NCI-H1105 (cell line): ENCODE data around the gene CGREF1.

Source experiments
- DNase-seq: peaks from one replicate; lab custom pipeline; 2025; lab: John Stamatoyannopoulos, UW

The CGREF1 gene, protein sequence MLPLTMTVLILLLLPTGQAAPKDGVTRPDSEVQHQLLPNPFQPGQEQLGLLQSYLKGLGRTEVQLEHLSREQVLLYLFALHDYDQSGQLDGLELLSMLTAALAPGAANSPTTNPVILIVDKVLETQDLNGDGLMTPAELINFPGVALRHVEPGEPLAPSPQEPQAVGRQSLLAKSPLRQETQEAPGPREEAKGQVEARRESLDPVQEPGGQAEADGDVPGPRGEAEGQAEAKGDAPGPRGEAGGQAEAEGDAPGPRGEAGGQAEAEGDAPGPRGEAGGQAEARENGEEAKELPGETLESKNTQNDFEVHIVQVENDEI

DNA sequence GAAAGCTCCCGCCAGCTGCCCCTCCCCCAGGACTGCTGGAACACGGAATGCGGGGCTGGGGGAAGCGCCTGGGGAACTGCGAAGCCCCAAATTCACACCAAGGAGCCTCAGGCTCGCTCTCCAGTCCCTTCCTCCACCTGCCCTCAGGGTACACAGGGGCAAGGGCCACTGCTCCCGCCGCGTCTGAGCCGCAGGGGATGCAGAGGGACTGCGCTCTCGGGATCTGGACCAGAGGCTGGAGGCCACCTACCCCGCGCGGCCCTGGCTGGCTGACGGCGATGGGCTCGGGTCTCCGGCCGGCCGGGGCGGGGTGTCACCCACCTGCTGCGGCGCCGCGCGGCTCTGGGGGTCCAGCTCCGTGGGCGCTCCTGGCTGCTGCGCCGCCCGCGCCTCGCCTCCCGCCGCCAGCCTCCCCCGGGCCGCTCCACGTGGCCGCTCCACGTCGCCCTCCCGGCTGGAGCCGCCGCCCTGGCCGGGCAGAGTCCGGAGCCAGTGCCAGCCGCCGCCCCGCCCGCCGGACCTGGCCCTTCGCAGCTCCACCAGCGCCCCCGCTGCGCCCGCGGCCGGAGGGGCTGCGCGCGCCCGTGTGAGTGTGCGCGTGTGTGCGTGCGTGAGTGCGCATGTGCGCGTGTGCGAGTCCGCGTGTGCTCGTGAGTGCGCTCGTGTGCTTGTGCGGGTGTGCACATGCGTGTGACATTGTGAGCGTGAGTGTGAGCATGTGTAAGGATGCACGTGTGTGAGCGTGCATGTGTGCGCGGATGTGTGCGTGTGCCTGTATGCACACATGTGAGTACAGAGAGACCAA, at the start of gene CGREF1:
TSS of gene CGREF1 (minus strand) at position 604 of the 805 bp plus-strand sequence. CDS start 14,762 bp downstream, outside the sequence.
- DNase-seq = no peak

DNA sequence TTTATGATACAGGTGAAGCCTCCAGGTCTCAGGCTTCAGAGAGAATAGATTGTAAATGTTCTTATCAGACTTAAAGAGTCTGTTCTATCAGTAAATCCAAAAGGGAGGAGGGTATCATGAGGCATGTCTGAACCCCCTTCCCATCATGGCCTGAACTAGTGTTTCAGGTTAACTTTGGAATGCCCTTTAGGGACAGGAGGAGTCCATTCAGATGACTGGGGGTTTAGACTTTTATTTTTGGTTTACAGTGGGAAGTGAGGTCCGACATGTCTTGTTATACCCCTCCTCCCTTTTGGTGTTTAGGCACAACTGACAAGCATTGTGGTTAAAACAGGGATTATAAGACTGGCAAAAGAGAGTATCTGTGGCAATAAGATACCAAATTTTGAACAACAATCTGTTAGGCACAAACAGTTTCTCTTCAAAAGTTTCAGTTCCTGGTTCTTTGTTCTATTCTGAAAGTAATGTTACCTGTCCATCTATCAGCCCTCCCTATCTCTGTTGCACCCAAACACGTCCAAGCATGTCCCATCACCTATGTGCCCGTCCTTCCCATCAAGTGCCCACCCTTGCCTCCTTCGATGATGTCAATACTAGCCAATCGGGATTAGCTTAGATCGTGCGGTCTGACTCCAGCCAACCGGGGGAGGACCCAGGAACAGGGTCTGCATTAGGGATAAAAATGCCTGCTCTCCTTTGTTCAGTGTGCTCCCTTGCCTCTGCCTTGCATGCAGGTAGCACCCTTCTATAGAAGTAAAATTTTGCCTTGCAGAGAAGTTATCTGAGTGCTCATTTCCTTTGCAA, 46.2 kb upstream of the CGREF1 start:
- no peak for DNase-seq

DNA sequence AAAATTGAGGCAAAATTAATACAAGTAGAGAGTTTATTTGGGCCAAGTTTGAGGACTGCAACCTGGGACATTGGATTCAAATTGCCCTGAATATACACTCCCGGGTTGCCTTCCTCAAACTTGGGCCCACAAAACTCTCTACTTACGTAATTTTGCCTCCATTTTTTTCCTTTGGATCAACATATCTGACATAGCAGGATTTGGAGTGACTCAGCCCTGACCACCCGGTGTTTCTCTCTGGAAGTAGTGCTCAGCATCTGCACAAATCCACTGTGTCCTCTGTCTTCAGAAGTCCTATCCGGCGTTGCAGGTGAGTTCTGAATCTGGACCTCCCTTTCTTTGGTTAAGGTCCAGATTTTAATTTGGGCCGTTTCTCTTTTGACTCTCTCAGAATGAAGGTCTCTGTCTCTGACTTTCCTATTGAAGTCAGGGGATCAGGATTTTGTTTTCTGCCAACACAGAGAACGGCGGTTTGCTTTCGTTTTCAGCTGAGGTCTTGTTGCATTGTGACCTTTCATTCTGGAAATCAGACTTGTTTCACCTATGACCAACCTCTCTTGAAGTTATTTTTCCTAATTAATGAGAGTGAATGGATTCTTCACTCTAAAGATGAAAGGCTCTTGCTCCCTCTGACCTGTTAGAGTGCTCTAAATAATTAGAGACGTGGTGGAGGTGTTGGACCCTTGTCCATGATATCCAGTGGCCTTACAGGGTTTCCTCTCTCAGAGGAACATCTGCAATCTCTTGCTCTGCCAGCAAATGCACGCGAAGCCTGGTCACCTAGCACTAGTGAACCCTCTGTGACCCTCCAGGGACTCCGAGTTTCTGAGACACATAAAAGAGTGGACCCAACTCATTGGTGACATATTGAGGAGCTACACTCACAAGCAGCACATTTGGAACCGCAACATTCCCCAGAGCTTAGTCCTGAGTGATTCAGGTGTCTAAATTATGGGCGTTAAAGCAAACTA, 43.5 kb upstream of the CGREF1 start:
- DNase-seq = no peak

DNA sequence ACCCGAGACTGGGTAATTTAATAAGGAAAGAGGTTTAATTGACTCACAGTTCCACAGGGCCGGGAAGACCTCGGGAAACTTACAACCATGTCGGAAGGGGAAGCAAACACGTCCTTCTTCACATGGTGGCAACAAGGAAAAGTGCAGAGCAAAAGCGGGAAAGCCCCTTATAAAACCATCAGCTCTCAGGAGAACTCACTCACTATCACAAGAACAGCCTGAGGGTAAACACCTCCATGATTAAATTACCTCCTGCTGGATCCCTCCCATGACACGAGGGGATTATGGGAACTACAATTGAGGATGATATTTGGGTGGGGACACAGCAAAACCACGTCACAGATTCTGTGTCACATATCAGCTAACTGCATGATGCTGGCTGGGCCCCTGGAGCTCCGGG, 41.3 kb upstream of the CGREF1 start:
- no peak for DNase-seq

DNA sequence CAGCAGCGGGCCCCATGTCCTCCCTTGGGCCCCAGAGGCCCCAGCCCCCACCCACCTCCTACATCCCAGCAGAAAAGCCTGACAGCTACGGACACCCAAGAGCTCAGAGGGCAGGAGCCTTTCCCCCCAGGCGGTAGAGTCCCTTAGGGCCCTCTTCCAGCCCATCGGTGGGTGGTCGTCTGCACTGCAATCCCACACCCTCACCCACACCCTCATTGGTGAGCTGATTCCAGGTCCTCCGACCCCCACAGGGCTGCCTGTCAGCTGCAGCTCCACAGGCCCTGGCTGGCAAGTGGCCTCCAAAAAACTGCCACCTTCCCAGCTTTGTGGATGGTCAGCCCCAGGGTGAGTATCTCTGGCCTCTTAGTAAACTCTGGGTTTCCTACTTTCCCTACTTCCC, 40.3 kb upstream of the CGREF1 start:
- no peak for DNase-seq

DNA sequence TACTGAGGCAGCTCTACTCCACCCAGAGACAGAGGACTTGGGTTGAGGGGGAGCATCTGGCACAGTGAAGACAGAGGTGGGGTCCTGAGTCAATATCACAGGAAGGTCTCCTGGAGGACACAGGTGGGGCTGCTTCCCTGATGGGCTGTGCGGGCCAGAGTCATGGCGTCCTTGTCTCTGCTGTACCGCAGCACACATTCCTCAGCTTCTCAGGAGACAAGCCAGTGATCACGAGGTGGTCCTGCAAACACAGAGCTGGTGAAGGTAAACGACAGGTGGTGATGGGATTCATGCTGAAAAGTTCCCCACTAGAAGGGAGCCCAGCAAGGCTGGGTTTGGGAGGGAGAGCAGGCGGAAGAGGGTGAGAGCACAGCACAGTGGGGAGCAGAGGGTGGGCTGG, 39.5 kb upstream of the CGREF1 start:
- no peak for DNase-seq

DNA sequence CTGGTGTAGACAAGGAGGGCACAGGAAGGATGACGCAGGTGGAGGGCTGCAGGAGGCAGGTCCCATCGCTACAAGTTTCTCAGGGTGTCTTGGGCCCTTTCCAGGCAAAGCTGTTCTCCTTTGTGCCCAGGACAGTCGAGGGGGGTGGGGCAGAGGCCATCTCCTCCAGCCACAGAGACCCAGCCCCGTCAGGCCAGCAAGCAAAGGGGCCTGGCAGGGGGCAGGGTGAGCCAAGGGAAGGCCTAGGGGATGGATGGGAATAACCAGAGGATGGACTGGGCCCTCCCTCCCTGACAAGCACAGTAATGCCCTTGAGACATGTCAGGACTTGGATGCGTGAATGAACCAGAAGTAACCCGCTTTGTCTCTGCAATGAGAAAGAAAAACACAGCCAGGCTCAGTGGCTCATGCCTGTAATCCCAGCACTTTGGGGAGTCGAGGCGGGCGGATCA, 36.2 kb upstream of the CGREF1 start:
- DNase-seq = no peak

DNA sequence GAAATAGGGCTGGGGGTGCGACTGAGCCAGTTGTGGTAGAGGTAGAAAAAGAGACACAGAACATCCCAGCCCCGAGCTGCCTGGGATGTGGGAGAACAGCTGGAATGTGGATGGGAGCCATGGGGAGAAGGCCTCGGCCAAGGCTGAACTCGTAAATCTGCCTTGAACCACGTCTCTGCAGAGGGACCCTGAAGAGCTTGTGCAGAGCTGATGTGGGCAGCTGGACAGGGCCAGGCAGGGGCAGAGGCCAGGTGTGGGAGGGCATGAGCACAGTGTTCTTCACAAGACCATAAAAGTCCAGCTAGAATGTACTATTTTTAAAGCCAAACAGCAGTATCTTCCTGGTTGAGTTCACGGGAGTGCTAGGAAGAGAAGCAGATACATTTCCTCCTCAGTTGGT, 35.6 kb upstream of the CGREF1 start:
- DNase-seq = no peak

DNA sequence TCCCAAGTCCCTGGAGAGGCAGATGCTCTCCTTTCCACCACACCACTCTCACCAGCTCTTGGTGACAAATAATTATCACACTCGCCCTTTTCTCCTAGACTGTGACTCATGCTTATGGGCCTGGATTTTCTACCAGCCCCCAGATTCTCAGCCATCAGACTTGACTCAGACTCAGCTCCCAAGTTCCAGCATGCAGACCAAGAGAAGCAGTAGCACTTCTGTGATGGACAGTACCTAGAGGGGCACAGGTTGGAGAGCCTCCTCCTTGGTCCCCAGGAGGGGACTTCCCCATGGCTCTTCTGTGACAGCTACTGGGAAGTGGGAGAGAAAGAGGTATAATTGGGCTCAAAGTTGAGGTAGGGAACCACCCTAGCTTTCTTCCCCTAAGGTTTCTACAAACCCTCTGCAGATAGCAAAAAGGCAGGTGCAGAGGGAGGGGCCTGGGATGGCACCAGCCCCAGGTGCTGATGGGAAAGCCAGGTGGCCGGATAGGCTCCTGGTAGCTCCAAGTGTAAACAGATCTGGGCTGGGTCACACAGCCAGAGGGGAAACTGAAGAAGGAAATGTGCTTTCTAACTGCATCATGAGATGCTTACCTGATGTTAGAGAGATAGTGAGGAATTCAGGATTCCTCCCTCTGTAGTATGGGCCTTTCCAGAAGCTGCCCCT, 34.0 kb upstream of the CGREF1 start:
- no peak for DNase-seq

DNA sequence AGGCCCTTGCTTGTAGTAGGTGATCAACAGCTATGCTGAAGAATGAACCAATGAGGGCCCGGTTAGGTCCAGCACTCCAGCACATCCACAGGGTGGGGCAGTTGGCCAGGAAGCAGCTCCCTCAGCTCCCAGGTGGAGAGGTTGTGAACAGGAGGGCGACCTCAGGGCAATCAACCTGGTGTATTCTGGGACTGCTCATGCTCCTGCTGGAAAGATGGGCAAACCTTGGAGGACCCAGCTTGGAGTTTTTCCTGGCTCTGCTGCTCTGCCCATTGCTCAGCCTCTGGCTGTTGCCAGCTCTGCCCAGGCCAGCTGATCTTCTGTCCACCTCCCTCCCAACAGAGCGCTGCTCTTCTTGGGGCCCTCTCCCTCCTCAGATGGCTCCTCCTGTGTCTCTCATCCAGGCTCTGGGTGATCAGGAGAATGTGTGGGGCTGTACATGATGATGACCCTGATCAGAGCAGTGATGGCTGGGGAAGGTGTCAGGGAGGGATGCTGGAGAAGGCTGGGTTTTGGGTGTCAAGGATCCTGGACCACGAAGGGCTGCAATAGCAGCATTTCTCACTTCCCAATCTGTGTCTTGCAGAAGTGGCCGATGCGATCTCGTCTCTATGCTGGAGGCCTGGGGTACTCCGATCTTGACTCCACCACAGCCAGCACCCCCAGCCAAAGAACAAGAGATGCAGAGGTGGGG, 33.3 kb upstream of the CGREF1 start:
- no peak for DNase-seq

DNA sequence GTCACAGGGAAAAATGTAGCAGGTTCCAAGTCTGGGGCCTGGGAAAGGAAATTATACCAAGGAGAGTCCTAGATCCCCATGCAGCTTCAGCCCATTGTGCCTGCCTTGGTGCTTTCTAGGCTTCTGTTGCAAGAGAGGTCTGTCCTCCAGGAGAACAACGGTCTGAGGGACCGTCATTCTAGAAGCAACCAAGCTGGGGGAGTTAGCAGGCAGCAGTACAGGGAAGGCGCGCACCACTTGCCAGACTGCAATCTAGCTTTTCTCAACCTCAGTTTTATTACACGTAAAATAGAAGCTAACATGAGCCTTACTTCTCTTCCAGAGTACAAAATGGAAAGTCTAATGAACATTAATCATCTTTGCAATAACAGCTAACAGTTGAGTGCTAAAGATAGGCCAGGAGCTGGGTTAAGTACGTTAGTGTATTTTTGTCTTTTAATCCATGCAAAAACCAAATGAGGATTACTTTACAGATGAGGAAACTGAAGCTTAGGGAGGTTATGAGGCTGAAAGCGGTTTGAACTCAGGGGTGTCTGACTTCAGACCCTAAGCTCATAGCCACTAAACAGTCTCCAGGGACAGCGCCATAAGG, 31.8 kb upstream of the CGREF1 start:
- DNase-seq = no peak

DNA sequence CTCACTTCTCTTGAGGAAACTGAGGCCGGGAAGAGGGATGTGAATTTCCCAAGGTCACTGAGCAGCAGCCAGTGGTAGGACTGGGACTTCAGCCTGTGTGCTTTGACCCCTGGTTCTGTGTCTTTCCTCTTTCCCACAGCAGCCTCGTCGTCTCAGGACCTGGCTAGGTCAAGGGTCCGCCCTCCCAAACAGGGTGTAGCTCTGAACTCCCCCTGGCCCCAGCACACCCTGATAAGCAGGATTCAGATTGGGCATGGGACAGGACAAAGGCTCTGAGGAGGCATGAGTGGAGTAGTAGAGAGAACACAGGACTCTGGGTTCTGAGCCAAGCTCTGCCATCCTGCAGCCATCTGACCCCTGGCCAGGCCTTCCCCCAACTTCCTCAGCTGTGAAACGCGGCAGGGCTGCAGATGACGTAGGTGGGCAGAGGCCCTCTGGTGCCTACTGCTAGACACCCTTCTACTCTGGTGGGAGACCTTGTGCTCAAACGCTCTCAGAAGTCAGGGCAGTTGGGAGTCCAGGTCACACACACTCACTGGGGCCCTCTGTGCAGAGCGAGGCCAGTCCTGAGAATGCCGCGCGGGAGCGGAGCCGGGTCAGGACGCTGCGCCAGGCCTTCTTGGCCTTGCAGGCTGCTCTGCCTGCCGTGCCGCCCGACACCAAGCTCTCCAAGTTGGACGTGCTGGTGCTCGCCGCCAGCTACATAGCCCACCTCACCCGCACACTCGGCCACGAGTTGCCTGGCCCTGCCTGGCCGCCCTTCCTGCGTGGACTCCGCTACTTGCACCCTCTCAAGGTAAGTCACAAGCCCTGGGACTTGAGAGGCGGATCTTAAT, 30.9 kb upstream of the CGREF1 start:
- no peak for DNase-seq

DNA sequence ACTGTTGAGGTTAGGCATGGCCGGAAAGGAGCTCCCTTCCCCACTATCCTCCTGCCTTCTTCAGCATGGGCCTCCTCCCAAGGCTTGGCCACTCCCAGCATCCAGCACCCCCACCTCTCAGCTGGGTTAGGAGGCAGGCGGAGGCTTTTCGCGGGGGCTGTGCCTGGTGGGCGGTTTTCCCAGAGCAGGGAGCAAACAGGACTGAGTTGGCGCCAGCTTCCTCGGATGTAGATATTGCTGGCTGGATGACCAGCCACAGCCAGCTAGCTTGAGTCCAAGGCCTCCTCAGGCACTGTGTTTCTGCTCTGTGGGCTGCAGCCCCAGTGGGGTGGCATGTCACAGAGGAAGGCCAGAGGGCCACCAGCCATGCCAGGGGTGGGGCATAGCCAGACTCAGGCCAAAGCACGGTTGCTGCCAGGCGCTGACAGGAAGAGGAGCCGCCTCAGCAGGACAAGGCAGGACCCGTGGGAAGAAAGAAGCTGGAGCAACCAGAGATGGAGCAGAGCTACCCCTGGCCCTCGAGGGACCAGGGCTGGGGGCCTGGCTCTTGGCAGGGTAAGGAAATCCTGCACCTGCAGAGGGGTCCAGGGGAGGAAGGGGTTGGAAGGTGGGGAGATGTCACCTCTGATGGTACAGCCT, 30.0 kb upstream of the CGREF1 start, which contains the start of gene TCF23:
TSS of gene TCF23 (plus strand) at position 204 of the 639 bp plus-strand sequence. CDS start at position 334, 130 bp downstream.
- DNase-seq = no peak

DNA sequence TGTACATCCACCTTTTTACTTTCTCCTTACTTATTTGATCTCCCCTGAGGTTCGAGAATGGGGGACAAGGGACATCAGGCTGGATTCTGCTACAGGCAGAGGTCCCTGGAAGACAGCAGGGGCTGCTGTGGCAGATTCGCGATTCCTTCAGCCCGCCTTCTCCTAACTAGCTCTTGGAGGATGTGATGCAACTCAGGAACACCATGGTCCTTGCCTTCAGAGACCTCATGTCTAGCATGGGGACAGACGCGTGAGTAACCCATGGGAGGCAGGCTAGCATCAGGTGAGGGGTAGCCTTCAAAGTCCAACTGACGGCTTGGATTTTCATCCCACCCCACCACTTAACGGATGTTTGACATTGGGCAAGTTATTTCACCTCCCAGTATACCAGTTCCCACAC, 29.0 kb upstream of the CGREF1 start:
- DNase-seq = no peak

DNA sequence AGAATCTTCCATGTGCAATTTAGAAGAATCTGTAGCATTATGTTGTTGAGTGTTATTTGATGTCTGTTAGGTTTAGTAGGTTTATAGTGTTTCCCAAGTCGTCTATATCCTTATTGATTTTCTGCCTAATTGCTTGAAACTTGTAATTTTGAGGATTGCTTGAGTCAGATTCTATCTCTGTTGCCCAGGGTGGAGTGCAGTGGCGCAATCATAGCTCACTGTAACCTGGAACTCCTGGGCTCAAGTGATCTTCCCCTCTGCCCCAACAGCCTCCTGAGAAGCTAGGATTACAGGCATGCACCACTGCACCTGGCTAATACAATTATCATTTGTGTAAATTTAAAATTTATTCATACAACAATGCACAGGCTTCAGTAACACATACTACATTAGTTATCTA, 26.8 kb upstream of the CGREF1 start:
- DNase-seq = no peak

DNA sequence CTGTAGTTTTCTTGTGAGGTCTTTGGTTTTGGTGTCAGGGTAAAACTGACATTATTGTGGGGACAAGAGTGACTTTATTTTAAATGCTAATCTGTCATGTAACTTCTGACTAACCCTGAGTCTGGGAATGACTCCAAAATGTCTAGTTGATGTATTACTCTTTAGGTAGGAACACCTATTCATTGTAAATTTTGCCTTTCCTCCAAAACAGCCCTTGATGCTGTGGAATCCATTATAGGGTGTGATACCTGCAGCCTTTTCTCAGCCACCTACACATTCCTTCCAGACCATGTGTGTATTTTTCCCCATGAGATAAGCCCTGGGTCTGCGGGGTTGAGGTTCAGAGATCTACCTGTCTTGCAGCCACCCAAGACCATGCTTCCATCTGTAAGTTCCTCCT, 24.4 kb upstream of the CGREF1 start:
- DNase-seq = no peak

DNA sequence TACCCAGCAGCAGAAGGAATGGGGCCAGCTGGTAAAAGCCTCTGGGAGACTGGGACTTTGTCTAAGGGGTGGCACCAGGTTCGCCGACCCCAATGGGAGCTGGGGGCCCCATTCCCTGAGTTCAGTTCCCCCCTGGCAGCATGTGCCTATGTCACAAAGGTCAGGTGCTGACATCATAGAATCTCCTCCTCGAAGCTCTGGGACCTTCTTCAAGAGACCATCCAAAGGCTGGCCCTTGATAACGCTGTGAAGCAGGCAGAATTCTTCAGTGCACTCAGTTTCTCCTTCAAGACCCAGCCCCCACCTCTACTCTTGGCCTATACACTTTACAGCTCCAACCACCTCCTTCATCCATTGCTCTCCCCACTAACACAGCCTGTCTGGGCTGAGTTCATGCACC, 20.4 kb upstream of the CGREF1 start, which contains the start of gene PRR30:
TSS of gene PRR30 (minus strand) at position 101 of the 400 bp plus-strand sequence. CDS start 1,081 bp downstream, outside the sequence.
- DNase-seq = no peak

DNA sequence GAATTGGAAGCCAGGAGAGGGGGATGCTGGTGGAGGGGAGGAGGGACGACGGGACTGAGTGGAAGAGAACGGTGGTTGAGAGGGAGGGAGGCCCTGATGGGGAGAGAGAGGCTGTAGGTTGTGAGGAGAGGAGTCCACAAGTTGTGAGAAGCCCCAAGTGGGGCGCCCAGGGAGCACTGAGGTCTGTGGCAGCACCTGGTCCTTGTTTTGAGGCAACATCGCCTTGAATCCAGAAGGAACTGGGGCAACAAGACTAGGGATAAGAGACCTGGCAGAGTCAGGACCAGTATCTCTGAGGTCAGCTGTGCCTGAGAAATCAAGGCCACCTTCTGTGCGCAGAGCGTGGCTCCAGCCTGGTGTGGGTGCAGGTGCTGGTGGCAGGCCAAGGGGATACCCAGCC, 19.2 kb upstream of the CGREF1 start:
- DNase-seq = no peak
